Measurements from ENCODE around the gene TUBA1C.

Gene TUBA1C

DNA sequence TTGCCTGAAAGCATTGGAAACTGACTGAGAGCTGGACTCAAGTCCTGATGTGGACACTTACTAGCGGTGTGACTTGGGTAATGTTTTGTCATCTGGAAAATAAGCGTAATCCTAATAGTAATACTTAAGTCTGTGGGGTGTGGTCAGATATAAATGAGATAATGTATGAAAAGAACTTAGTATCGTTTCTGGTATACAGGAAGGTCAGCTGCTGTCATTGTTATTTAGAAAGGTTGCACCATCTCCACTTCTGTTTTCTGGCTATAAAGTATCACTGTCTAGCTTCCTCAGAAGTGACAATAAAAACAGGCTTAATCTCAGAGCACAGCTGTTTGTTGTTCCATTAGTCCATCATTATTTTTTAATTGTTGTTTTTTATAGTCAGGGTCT, 34.1 kb upstream of the TUBA1C start:
- Histone ChIP-seq H3K4me3 (ENCODE audit: insufficient read depth, low read depth, low read length, poor library complexity, severe bottlenecking) (no peak overlapping the region), H3K27me3 (replicated peaks; ENCODE audit: control insufficient read depth, insufficient read depth, low read length, poor library complexity, severe bottlenecking) (no peaks in the 10 kb centered on the region), H3K9me3 (ENCODE audit: control insufficient read depth, low read length) (no peaks in the 10 kb centered on the region), H3K27ac (ENCODE audit: insufficient read depth, low read length, poor library complexity, severe bottlenecking) (no peak overlapping the region), H3K4me1 (ENCODE audit: control insufficient read depth, insufficient read depth, low read length, poor library complexity, severe bottlenecking) (no peaks in the 10 kb centered on the region), H3K36me3 (ENCODE audit: control insufficient read depth, insufficient read depth, low read length) (no peaks in the 10 kb centered on the region)
- no peak for DNase-seq

- H3K9me3 ChIP-seq (ENCODE audit: control insufficient read depth, low read length): no peaks in the 10 kb centered on the region
- H3K4me1 ChIP-seq (ENCODE audit: control insufficient read depth, insufficient read depth, low read length, poor library complexity, severe bottlenecking): no peaks in the 10 kb centered on the region
- no peaks in the 10 kb centered on the region for H3K27me3 ChIP-seq (replicated peaks; ENCODE audit: control insufficient read depth, insufficient read depth, low read length, poor library complexity, severe bottlenecking)
- H3K4me3 ChIP-seq (ENCODE audit: insufficient read depth, low read depth, low read length, poor library complexity, severe bottlenecking): no peak overlapping the region
- H3K27ac ChIP-seq (ENCODE audit: insufficient read depth, low read length, poor library complexity, severe bottlenecking): no peak overlapping the region
- DNase-seq: no peak
- no peaks in the 10 kb centered on the region for H3K36me3 ChIP-seq (ENCODE audit: control insufficient read depth, insufficient read depth, low read length)
Observed at GRCh38 chr12:49231878-49232655, 32.8 kb upstream of the TUBA1C start.

DNA sequence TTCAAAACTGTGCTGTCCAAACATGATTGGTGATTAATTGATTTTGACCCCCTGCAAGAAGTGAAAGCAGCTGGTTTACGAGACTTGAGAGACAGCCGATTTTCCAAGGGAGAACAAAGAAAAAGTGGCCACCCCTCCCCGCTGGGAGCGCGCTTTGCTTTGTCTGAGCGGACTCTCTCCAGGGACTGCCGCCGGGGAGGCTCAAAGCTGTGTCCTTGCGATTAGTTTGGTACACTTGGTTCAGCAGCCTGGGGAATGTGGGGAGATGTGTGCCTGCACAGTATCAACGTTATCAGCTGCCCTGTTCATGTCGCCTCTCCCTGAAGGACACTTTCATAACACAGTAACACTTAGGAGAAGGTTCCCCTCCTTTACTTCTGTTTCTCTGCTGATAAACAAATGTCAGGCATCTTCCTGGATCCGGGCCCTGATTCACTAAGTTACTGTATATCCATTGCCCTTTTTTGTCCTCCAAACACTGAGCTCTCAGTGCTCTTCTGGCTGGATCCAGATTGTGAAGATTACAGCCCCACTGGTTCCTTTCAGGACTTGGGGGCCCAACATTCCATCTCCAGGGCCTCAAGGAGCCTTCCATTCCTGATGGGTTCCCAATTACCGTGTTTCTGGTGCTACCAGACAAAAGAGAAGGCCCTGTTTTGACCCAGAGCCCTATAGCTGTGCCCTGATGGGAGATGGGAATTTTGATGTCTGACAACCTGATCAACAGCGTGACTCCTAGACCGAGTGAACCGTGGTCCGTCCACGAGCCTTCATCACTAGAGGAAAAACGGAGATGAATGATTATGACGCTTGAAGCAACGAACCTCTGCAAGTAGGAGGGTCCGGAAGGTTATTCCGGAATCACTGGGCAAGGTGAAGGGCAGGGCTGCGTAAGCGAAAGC, 31.7 kb upstream of the TUBA1C start:
- H3K27me3 ChIP-seq (replicated peaks; ENCODE audit: control insufficient read depth, insufficient read depth, low read length, poor library complexity, severe bottlenecking): no peaks in the 10 kb centered on the region
- no peak overlapping the region for H3K27ac ChIP-seq (ENCODE audit: insufficient read depth, low read length, poor library complexity, severe bottlenecking)
- no peak for DNase-seq
- H3K4me3 ChIP-seq (ENCODE audit: insufficient read depth, low read depth, low read length, poor library complexity, severe bottlenecking): no peak overlapping the region
- no peaks in the 10 kb centered on the region for H3K4me1 ChIP-seq (ENCODE audit: control insufficient read depth, insufficient read depth, low read length, poor library complexity, severe bottlenecking)
- H3K9me3 ChIP-seq (ENCODE audit: control insufficient read depth, low read length): no peaks in the 10 kb centered on the region
- H3K36me3 ChIP-seq (ENCODE audit: control insufficient read depth, insufficient read depth, low read length): no peaks in the 10 kb centered on the region

- Histone ChIP-seq H3K4me3 (ENCODE audit: insufficient read depth, low read depth, low read length, poor library complexity, severe bottlenecking) (no peak overlapping the region), H3K27me3 (replicated peaks; ENCODE audit: control insufficient read depth, insufficient read depth, low read length, poor library complexity, severe bottlenecking) (no peaks in the 10 kb centered on the region), H3K36me3 (ENCODE audit: control insufficient read depth, insufficient read depth, low read length) (no peaks in the 10 kb centered on the region), H3K27ac (ENCODE audit: insufficient read depth, low read length, poor library complexity, severe bottlenecking) (peak overlapping the region; percentile 50), H3K9me3 (ENCODE audit: control insufficient read depth, low read length) (no peaks in the 10 kb centered on the region), H3K4me1 (ENCODE audit: control insufficient read depth, insufficient read depth, low read length, poor library complexity, severe bottlenecking) (no peaks in the 10 kb centered on the region)
- DNase-seq: no peak
Observed at GRCh38 chr12:49233842-49234526, 30.9 kb upstream of the TUBA1C start.

- H3K27ac ChIP-seq (ENCODE audit: insufficient read depth, low read length, poor library complexity, severe bottlenecking): no peak overlapping the region
- DNase-seq: no peak
- H3K4me3 ChIP-seq (ENCODE audit: insufficient read depth, low read depth, low read length, poor library complexity, severe bottlenecking): no peak overlapping the region
- H3K9me3 ChIP-seq (ENCODE audit: control insufficient read depth, low read length): no peaks in the 10 kb centered on the region
- H3K36me3 ChIP-seq (ENCODE audit: control insufficient read depth, insufficient read depth, low read length): no peaks in the 10 kb centered on the region
- H3K27me3 ChIP-seq (replicated peaks; ENCODE audit: control insufficient read depth, insufficient read depth, low read length, poor library complexity, severe bottlenecking): no peaks in the 10 kb centered on the region
- no peaks in the 10 kb centered on the region for H3K4me1 ChIP-seq (ENCODE audit: control insufficient read depth, insufficient read depth, low read length, poor library complexity, severe bottlenecking)
Observed at GRCh38 chr12:49236423-49236822, 28.5 kb upstream of the TUBA1C start.

- no peak for DNase-seq
- Histone ChIP-seq H3K27ac (ENCODE audit: insufficient read depth, low read length, poor library complexity, severe bottlenecking) (no peak overlapping the region), H3K36me3 (ENCODE audit: control insufficient read depth, insufficient read depth, low read length) (no peaks in the 10 kb centered on the region), H3K4me3 (ENCODE audit: insufficient read depth, low read depth, low read length, poor library complexity, severe bottlenecking) (no peak overlapping the region), H3K4me1 (ENCODE audit: control insufficient read depth, insufficient read depth, low read length, poor library complexity, severe bottlenecking) (no peaks in the 10 kb centered on the region), H3K9me3 (ENCODE audit: control insufficient read depth, low read length) (no peaks in the 10 kb centered on the region), H3K27me3 (replicated peaks; ENCODE audit: control insufficient read depth, insufficient read depth, low read length, poor library complexity, severe bottlenecking) (no peaks in the 10 kb centered on the region)
Observed at GRCh38 chr12:49243631-49244030, 21.3 kb upstream of the TUBA1C start.

DNA sequence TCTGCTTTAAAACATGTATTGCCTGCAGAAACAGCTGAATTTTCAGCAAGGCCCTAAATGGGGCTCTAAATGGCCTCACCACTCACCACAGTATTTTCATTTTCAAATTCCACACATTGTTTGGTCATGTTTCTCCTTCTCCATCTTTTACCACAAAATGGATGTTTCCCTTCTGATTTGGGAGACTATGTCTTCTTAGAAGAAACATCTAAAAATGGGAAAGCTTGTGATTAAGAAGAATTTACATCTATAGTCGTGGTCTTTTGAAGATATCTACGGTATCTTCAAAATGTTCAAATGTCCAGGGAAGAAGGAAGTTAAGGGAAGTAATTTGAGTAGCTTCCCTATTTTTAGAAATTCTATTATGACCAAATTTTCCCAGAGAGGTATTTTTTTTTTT, 20.7 kb upstream of the TUBA1C start:
- H3K4me1 ChIP-seq (ENCODE audit: control insufficient read depth, insufficient read depth, low read length, poor library complexity, severe bottlenecking): no peaks in the 10 kb centered on the region
- no peak for DNase-seq
- H3K9me3 ChIP-seq (ENCODE audit: control insufficient read depth, low read length): no peaks in the 10 kb centered on the region
- H3K4me3 ChIP-seq (ENCODE audit: insufficient read depth, low read depth, low read length, poor library complexity, severe bottlenecking): no peak overlapping the region
- no peaks in the 10 kb centered on the region for H3K27me3 ChIP-seq (replicated peaks; ENCODE audit: control insufficient read depth, insufficient read depth, low read length, poor library complexity, severe bottlenecking)
- H3K27ac ChIP-seq (ENCODE audit: insufficient read depth, low read length, poor library complexity, severe bottlenecking): no peak overlapping the region
- H3K36me3 ChIP-seq (ENCODE audit: control insufficient read depth, insufficient read depth, low read length): no peaks in the 10 kb centered on the region

DNA sequence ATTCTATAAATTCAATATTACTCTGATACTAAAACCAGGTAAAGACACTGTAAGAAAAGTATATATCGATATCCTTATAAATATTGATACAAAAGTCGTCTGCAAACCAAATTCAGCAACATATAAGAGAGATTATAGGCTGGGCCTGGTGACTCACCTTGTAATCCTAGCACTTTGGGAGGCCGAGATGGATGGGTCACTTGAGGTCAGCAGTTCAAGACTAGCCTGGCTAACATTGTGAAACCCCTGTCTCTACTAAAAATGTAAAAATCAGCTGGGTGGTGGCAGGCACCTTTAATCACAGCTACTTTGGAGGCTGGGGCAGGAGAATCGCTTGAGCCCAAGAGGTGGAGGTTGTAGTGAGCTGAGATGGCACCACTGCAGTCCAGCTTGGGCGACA, 13.5 kb upstream of the TUBA1C start:
- Histone ChIP-seq H3K36me3 (ENCODE audit: control insufficient read depth, insufficient read depth, low read length) (no peaks in the 10 kb centered on the region), H3K27me3 (replicated peaks; ENCODE audit: control insufficient read depth, insufficient read depth, low read length, poor library complexity, severe bottlenecking) (no peaks in the 10 kb centered on the region), H3K4me3 (ENCODE audit: insufficient read depth, low read depth, low read length, poor library complexity, severe bottlenecking) (no peak overlapping the region), H3K4me1 (ENCODE audit: control insufficient read depth, insufficient read depth, low read length, poor library complexity, severe bottlenecking) (no peaks in the 10 kb centered on the region), H3K27ac (ENCODE audit: insufficient read depth, low read length, poor library complexity, severe bottlenecking) (no peak overlapping the region), H3K9me3 (ENCODE audit: control insufficient read depth, low read length) (no peaks in the 10 kb centered on the region)
- DNase-seq: no peak

- Histone ChIP-seq H3K4me1 (ENCODE audit: control insufficient read depth, insufficient read depth, low read length, poor library complexity, severe bottlenecking) (no peaks in the 10 kb centered on the region), H3K36me3 (ENCODE audit: control insufficient read depth, insufficient read depth, low read length) (no peaks in the 10 kb centered on the region), H3K9me3 (ENCODE audit: control insufficient read depth, low read length) (no peaks in the 10 kb centered on the region), H3K27me3 (replicated peaks; ENCODE audit: control insufficient read depth, insufficient read depth, low read length, poor library complexity, severe bottlenecking) (no peaks in the 10 kb centered on the region), H3K4me3 (ENCODE audit: insufficient read depth, low read depth, low read length, poor library complexity, severe bottlenecking) (no peak overlapping the region), H3K27ac (ENCODE audit: insufficient read depth, low read length, poor library complexity, severe bottlenecking) (no peak overlapping the region)
- DNase-seq: no peak
Observed at GRCh38 chr12:49253033-49253623, 11.8 kb upstream of the TUBA1C start.
